Type B pancreatic cell (in vitro differentiated cells): ENCODE measurements around the gene SLC22A3. TPM values are rescaled to one million over a fixed set of nuclear protein-coding genes. Genes with fewer than 3 reads are reported as not detected.

Experiments used
- DNase-seq: peaks from one replicate; pipeline ENCODE4 v3.0.0; 2021; ENCODE audit warnings: mixed read lengths; ENCODE audit not compliant: unreplicated experiment; ENCODE audit errors: extremely low spot score
- H3K27ac Mint-ChIP-seq: 2 replicates; pipeline ENCODE4 v1.8.0; 2021; ENCODE audit warnings: mild to moderate bottlenecking, mixed read lengths
- H3K27me3 Mint-ChIP-seq: 2 replicates; pipeline ENCODE4 v1.8.0; 2021; ENCODE audit warnings: mixed read lengths
- H3K36me3 Mint-ChIP-seq: 2 replicates; pipeline ENCODE4 v1.8.0; 2021; ENCODE audit warnings: mixed read lengths
- H3K4me1 Mint-ChIP-seq: one replicate; pipeline ENCODE4 v1.8.0; 2021; ENCODE audit warnings: mixed read lengths; ENCODE audit not compliant: unreplicated experiment
- H3K4me3 Mint-ChIP-seq: 2 replicates; pipeline ENCODE4 v1.8.0; 2021; ENCODE audit warnings: mild to moderate bottlenecking, mixed read lengths
- H3K9me3 Mint-ChIP-seq: 2 replicates; pipeline ENCODE4 v1.8.0; 2021; ENCODE audit warnings: mixed read lengths
- CTCF ChIP-seq: fragments of 200-600 bp; sonication (generic); conservative IDR thresholded peaks from 2 replicates; pipeline ENCODE4 v1.5.0; 2021; ENCODE audit warnings: antibody characterized with exemption, mild to moderate bottlenecking
- total RNA-seq: library from RNA; stranded (reverse); gene quantifications from 2 replicates; pipeline ENCODE4 v1.2.1, GENCODE V29; 2021; ENCODE audit warnings: low replicate concordance

Gene SLC22A3
- total RNA-seq, 1 donor from 2014 or later: 0.87 TPM

DNA sequence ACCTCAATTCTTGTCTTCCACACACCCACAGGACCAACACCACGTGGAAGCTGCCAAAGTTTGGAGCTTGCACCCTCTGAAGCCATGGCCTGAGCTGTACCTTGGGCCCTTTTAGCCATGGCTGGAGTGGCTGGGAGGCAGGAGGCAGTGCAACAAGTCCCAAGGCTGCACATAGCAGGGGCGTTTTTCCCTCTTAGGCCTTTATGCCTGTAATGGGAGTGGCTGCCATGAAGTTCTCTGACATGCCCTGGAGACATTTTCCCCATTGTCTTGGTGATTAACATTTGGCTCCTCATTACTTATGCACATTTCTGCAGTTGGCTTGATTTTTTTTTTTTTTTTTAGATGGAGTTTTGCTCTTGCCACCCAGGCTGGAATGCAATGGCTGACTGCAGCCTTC is 44.4 kb upstream of the SLC22A3 start:
- Mint-ChIP-seq H3K27me3 (no peaks in the 10 kb centered on the region), H3K9me3 (peaks cover 6% of the 10 kb centered on the region), H3K4me1 (peaks cover 6% of the 10 kb centered on the region), H3K36me3 (peaks cover 7% of the 10 kb centered on the region), H3K4me3 (no peak overlapping the region), H3K27ac (no peak overlapping the region)
- no peak for TF ChIP-seq CTCF
- DNase-seq: no peak

DNA sequence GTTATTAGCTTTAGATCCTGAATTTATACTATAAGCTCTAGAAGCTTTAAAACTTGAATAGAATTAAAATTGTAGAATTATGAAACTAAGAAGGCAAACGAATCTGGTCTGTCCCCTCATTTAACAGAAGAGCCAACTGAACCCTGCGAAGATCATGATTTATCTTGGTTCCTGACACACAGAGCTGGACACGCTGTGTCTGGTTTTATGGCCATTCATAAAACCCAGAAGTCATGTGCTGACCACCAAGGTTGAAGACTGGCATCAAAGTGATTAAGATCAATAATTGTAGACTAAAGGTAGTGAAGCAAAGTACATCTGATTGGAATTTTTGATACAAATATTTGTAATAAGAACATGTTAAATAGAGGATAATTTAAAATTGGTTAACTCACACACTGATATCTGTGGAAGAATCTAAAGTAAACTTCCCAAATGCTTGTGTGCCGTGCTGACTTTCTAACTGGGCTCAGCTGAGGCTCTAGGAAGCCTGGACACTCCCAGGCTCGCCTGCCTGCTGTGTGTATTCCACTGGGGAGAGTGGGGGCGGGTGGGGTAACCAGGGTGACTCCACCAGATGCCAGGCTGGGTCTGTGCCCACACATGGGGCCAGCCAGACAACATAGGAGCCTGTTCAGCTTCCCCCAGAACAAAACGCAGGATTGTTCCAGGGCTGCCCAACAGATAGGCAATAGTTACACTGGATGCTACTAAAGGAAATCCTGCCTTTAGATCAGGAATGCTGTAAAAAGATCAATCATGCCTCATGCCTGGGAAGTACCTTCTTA is 42.1 kb upstream of the SLC22A3 start:
- Mint-ChIP-seq H3K9me3 (peaks cover 10% of the 10 kb centered on the region), H3K4me3 (no peak overlapping the region), H3K4me1 (peaks cover 6% of the 10 kb centered on the region), H3K27me3 (no peaks in the 10 kb centered on the region), H3K36me3 (peaks cover 4% of the 10 kb centered on the region), H3K27ac (no peak overlapping the region)
- DNase-seq: no peak
- no peak for TF ChIP-seq CTCF

- Mint-ChIP-seq H3K27me3 (no peaks in the 10 kb centered on the region), H3K36me3 (peaks cover under 1% of the 10 kb centered on the region), H3K4me3 (no peak overlapping the region), H3K4me1 (no peaks in the 10 kb centered on the region), H3K27ac (no peak overlapping the region), H3K9me3 (peaks cover 9% of the 10 kb centered on the region)
- no peak for TF ChIP-seq CTCF
- no peak for DNase-seq
These were observed 38.5 kb upstream of the SLC22A3 start for GRCh38 chr6:160309718-160310117.

GRCh38 chr6:160312900-160313299 is 35.3 kb upstream of the SLC22A3 start:
- Mint-ChIP-seq H3K4me3 (no peak overlapping the region), H3K9me3 (peaks cover 12% of the 10 kb centered on the region)
- no peak for DNase-seq

GRCh38 chr6:160315310-160315709 is 32.9 kb upstream of the SLC22A3 start:
- Mint-ChIP-seq H3K4me3 (no peak overlapping the region), H3K4me1 (no peaks in the 10 kb centered on the region), H3K27ac (no peak overlapping the region), H3K9me3 (peaks cover 9% of the 10 kb centered on the region), H3K27me3 (no peaks in the 10 kb centered on the region), H3K36me3 (no peaks in the 10 kb centered on the region)
- TF ChIP-seq CTCF: no peak
- no peak for DNase-seq

More at GRCh38 chr6:160312900-160313299, 35.3 kb upstream of the SLC22A3 start:
- TF ChIP-seq CTCF: no peak
- H3K27ac Mint-ChIP-seq: no peak overlapping the region
- H3K36me3 Mint-ChIP-seq: no peaks in the 10 kb centered on the region
- H3K27me3 Mint-ChIP-seq: no peaks in the 10 kb centered on the region
- H3K4me1 Mint-ChIP-seq: no peaks in the 10 kb centered on the region
